Measurements from ENCODE around the gene FAM43A. TPM values are rescaled to one million over a fixed set of nuclear protein-coding genes. Genes with fewer than 3 reads are reported as not detected.
A peak's percentile ranks its signal among the peaks of the same experiment; 100 is the strongest.

The FAM43A gene
- 10 to 100 TPM; 10.3 to 17.8 TPM for total RNA-seq

- H3K9me3 ChIP-seq: no peaks in the 10 kb centered on the region
- DNase-seq (ENCODE audit: low spot score): peak; percentile 62
- H3K36me3 ChIP-seq: no peaks in the 10 kb centered on the region
- H3K4me1 ChIP-seq (ENCODE audit: control insufficient read depth in 1 of 2, low read depth in 2 of 2): peaks cover 14 to 44% of the 10 kb centered on the region in 2 donors
- no peaks in the 10 kb centered on the region for H3K27me3 ChIP-seq (replicated peaks; ENCODE audit: insufficient read depth)
- peak within 1 kb of the TSS; percentile 75 for H3K4me3 ChIP-seq
- H3K27ac ChIP-seq: peak within 1 kb of the TSS; percentile 49 to 59
- ATAC-seq (ENCODE audit: insufficient number of reproducible peaks, low FRiP score, low read depth): peak; percentile 35
- TF ChIP-seq CTCF (IDR thresholded peaks at IDR 0.05): peak; percentile 22
Observed at GRCh38 chr3:194685718-194686413, at the start of gene FAM43A. Gene FAM43A (plus strand): TSS chr3:194685883. CDS start chr3:194686827, 944 bp downstream.

GRCh38 chr3:194637066-194637465, 48.6 kb upstream of the FAM43A start:
- no peak for DNase-seq (ENCODE audit: low spot score)
- H3K27me3 ChIP-seq (replicated peaks; ENCODE audit: insufficient read depth): no peaks in the 10 kb centered on the region

GRCh38 chr3:194637541-194638400, 47.9 kb upstream of the FAM43A start:
- no peak for DNase-seq (ENCODE audit: low spot score)
- H3K36me3 ChIP-seq: peaks cover 10% of the 10 kb centered on the region
- H3K9me3 ChIP-seq: no peaks in the 10 kb centered on the region
- TF ChIP-seq CTCF (IDR thresholded peaks at IDR 0.05): no peak
- H3K4me1 ChIP-seq (ENCODE audit: control insufficient read depth in 1 of 2, low read depth in 2 of 2): peaks cover 6 to 14% of the 10 kb centered on the region in 2 donors
- H3K27me3 ChIP-seq (replicated peaks; ENCODE audit: insufficient read depth): no peaks in the 10 kb centered on the region
- H3K4me3 ChIP-seq: no peak overlapping the region
- no peak for ATAC-seq (ENCODE audit: insufficient number of reproducible peaks, low FRiP score, low read depth)
- H3K27ac ChIP-seq: no peak overlapping the region

More at GRCh38 chr3:194637066-194637465, 48.6 kb upstream of the FAM43A start:
- Histone ChIP-seq H3K4me1 (ENCODE audit: control insufficient read depth in 1 of 2, low read depth in 2 of 2) (peaks cover 6 to 14% of the 10 kb centered on the region in 2 donors), H3K9me3 (no peaks in the 10 kb centered on the region), H3K27ac (no peak overlapping the region), H3K36me3 (peaks cover 10% of the 10 kb centered on the region), H3K4me3 (no peak overlapping the region)
- no peak for TF ChIP-seq CTCF (IDR thresholded peaks at IDR 0.05)
- no peak for ATAC-seq (ENCODE audit: insufficient number of reproducible peaks, low FRiP score, low read depth)

GRCh38 chr3:194638991-194639605, 46.6 kb upstream of the FAM43A start:
- Histone ChIP-seq H3K4me1 (ENCODE audit: control insufficient read depth in 1 of 2, low read depth in 2 of 2) (peaks cover 6 to 12% of the 10 kb centered on the region in 2 donors), H3K9me3 (no peaks in the 10 kb centered on the region), H3K36me3 (peaks cover 10% of the 10 kb centered on the region), H3K4me3 (no peak overlapping the region), H3K27me3 (replicated peaks; ENCODE audit: insufficient read depth) (no peaks in the 10 kb centered on the region), H3K27ac (no peak overlapping the region)
- DNase-seq (ENCODE audit: low spot score): no peak
- ATAC-seq (ENCODE audit: insufficient number of reproducible peaks, low FRiP score, low read depth): no peak
- TF ChIP-seq CTCF (IDR thresholded peaks at IDR 0.05): no peak

- TF ChIP-seq CTCF (IDR thresholded peaks at IDR 0.05): no peak
- DNase-seq (ENCODE audit: low spot score) (no peak), ATAC-seq (ENCODE audit: insufficient number of reproducible peaks, low FRiP score, low read depth) (no peak)
- H3K9me3 ChIP-seq: no peaks in the 10 kb centered on the region
- H3K4me3 ChIP-seq: no peak overlapping the region
- peaks cover 15% of the 10 kb centered on the region for H3K36me3 ChIP-seq
- no peaks in the 10 kb centered on the region for H3K27me3 ChIP-seq (replicated peaks; ENCODE audit: insufficient read depth)
- H3K4me1 ChIP-seq (ENCODE audit: control insufficient read depth in 1 of 2, low read depth in 2 of 2): peaks cover 6 to 12% of the 10 kb centered on the region in 2 donors
- H3K27ac ChIP-seq: peak overlapping the region in 1 of 2 donors; percentile 76
Observed at GRCh38 chr3:194640829-194641228, 44.9 kb upstream of the FAM43A start.
